LHCN-M2 (cell line): ENCODE results near the gene MAPT. TPM values are rescaled to one million over a fixed set of nuclear protein-coding genes. Genes with fewer than 3 reads are reported as not detected.

Source experiments
- DNase-seq: peaks from one replicate; pipeline ENCODE4 v3.0.0-alpha.2; 2012; ENCODE audit warnings: low read depth
- total RNA-seq: library from RNA; depleted of rRNA; stranded (reverse); fragments of >200 nt; gene quantifications from 2 replicates; pipeline ENCODE4 v1.2.3, GENCODE V29; 2014

The MAPT gene
- total RNA-seq, 1 experiment from 2014 or later, result 0.06 TPM

- DNase-seq, result no peak
Observed at GRCh38 chr17:46026166-46027047, 132.1 kb downstream of the MAPT start.

GRCh38 chr17:46027048-46027975, 133.0 kb downstream of the MAPT start:
- no peak for DNase-seq

GRCh38 chr17:46027976-46028325, 133.6 kb downstream of the MAPT start:
- no peak for DNase-seq

GRCh38 chr17:46028374-46028773, 134.0 kb downstream of the MAPT start:
- no peak for DNase-seq

GRCh38 chr17:46028981-46029565, 134.7 kb downstream of the MAPT start:
- no peak for DNase-seq

- no peak for DNase-seq
Observed at GRCh38 chr17:46029627-46030026, 135.3 kb downstream of the MAPT start.

- DNase-seq, result no peak
Observed at GRCh38 chr17:46030752-46031151, 136.4 kb downstream of the MAPT start.

GRCh38 chr17:46031440-46031839, 137.1 kb downstream of the MAPT start:
- no peak for DNase-seq

GRCh38 chr17:46031920-46032319, 137.6 kb downstream of the MAPT start:
- no peak for DNase-seq

GRCh38 chr17:46032909-46033308, 138.6 kb downstream of the MAPT start:
- no peak for DNase-seq

- DNase-seq, result no peak
Observed at GRCh38 chr17:46033392-46033791, 139.0 kb downstream of the MAPT start.

GRCh38 chr17:46035112-46035818, 140.9 kb downstream of the MAPT start:
- peak; percentile 11 for DNase-seq

- no peak for DNase-seq
Observed at GRCh38 chr17:46036491-46036890, 142.1 kb downstream of the MAPT start.

GRCh38 chr17:46037722-46038255, 143.4 kb downstream of the MAPT start:
- DNase-seq, result no peak

GRCh38 chr17:46038414-46038813, 144.1 kb downstream of the MAPT start:
- DNase-seq, result no peak

GRCh38 chr17:46038937-46039336, 144.6 kb downstream of the MAPT start:
- DNase-seq, result no peak

GRCh38 chr17:46039592-46040186, 145.3 kb downstream of the MAPT start:
- DNase-seq, result no peak

- no peak for DNase-seq
Observed at GRCh38 chr17:46042246-46042645, 147.9 kb downstream of the MAPT start.

GRCh38 chr17:46042925-46043324, 148.6 kb downstream of the MAPT start:
- no peak for DNase-seq

GRCh38 chr17:46043606-46044005, 149.3 kb downstream of the MAPT start:
- no peak for DNase-seq
